NCI-H510A treated with DMSO at 0.1 percent for 48 hours (cell line): ENCODE results near the gene BSN.

Experiments
- DNase-seq: peaks from one replicate; lab custom pipeline; 2025; lab: John Stamatoyannopoulos, UW

BSN gene

GRCh38 chr3:49601358-49602048 is 47.2 kb downstream of the BSN start:
- no peak for DNase-seq

GRCh38 chr3:49602049-49602554 is 47.8 kb downstream of the BSN start:
- DNase-seq, result no peak

GRCh38 chr3:49602877-49603411 is 48.7 kb downstream of the BSN start:
- peak; percentile 10 for DNase-seq

- DNase-seq, result no peak
Measured at GRCh38 chr3:49606427-49606826, 52.1 kb downstream of the BSN start.

GRCh38 chr3:49607105-49607591 is 52.9 kb downstream of the BSN start:
- no peak for DNase-seq

GRCh38 chr3:49607796-49608195 is 53.5 kb downstream of the BSN start:
- DNase-seq, result no peak

- no peak for DNase-seq
Measured at GRCh38 chr3:49609314-49609713, 55.0 kb downstream of the BSN start.

- DNase-seq, result no peak
Measured at GRCh38 chr3:49609815-49610214, 55.5 kb downstream of the BSN start.

GRCh38 chr3:49610666-49611280 is 56.5 kb downstream of the BSN start:
- no peak for DNase-seq

- no peak for DNase-seq
Measured at GRCh38 chr3:49611291-49611690, 57.0 kb downstream of the BSN start.

GRCh38 chr3:49611719-49612118 is 57.4 kb downstream of the BSN start:
- no peak for DNase-seq

- DNase-seq, result no peak
Measured at GRCh38 chr3:49614936-49615335, 60.7 kb downstream of the BSN start.

- DNase-seq, result no peak
Measured at GRCh38 chr3:49616061-49616460, 61.8 kb downstream of the BSN start.

- DNase-seq, result no peak
Measured at GRCh38 chr3:49616491-49616941, 62.2 kb downstream of the BSN start.

GRCh38 chr3:49617390-49618013 is 63.2 kb downstream of the BSN start:
- DNase-seq, result no peak

- no peak for DNase-seq
Measured at GRCh38 chr3:49618412-49618811, 64.1 kb downstream of the BSN start.

GRCh38 chr3:49619649-49620048 is 65.4 kb downstream of the BSN start:
- no peak for DNase-seq

- no peak for DNase-seq
Measured at GRCh38 chr3:49620728-49621127, 66.5 kb downstream of the BSN start.

GRCh38 chr3:49623071-49623470 is 68.8 kb downstream of the BSN start:
- DNase-seq, result no peak

GRCh38 chr3:49625071-49625470 is 70.8 kb downstream of the BSN start:
- no peak for DNase-seq

GRCh38 chr3:49626101-49626581 is 71.9 kb downstream of the BSN start:
- no peak for DNase-seq

- DNase-seq, result no peak
Measured at GRCh38 chr3:49626796-49627195, 72.5 kb downstream of the BSN start.

- DNase-seq, result no peak
Measured at GRCh38 chr3:49627634-49628033, 73.4 kb downstream of the BSN start.
